ENCODE measurements around the gene CXCR6.

The CXCR6 gene

GRCh38 chr3:45943207-45943846, at the start of gene CXCR6:
CXCR6 (plus strand) TSS chr3:45943464; CDS start chr3:45946482, 3,018 bp downstream.
- peak; percentile 38 to 49 for DNase-seq

- DNase-seq = no peak
These were observed 49.2 kb upstream of the CXCR6 start for GRCh38 chr3:45894015-45894414.

- DNase-seq = no peak
These were observed 47.4 kb upstream of the CXCR6 start for GRCh38 chr3:45895686-45896468.

- DNase-seq = no peak
These were observed 46.3 kb upstream of the CXCR6 start for GRCh38 chr3:45896956-45897355.

- DNase-seq = no peak
These were observed 38.3 kb upstream of the CXCR6 start for GRCh38 chr3:45904931-45905330.

- no peak for DNase-seq
These were observed 37.5 kb upstream of the CXCR6 start for GRCh38 chr3:45905755-45906154.

GRCh38 chr3:45906681-45907407, 36.4 kb upstream of the CXCR6 start:
- DNase-seq = no peak

- no peak for DNase-seq
These were observed 35.2 kb upstream of the CXCR6 start for GRCh38 chr3:45907769-45908705.

- no peak for DNase-seq
These were observed 34.5 kb upstream of the CXCR6 start for GRCh38 chr3:45908761-45909160.

- DNase-seq = no peak
These were observed 33.7 kb upstream of the CXCR6 start for GRCh38 chr3:45909542-45909941.

- no peak for DNase-seq
These were observed 32.4 kb upstream of the CXCR6 start for GRCh38 chr3:45910892-45911291.

GRCh38 chr3:45911511-45912226, 31.6 kb upstream of the CXCR6 start:
- DNase-seq = no peak

GRCh38 chr3:45912435-45912834, 30.8 kb upstream of the CXCR6 start:
- DNase-seq = no peak

- no peak for DNase-seq
These were observed 28.8 kb upstream of the CXCR6 start for GRCh38 chr3:45914362-45915058.

GRCh38 chr3:45915059-45915439, 28.2 kb upstream of the CXCR6 start:
- no peak for DNase-seq

GRCh38 chr3:45915518-45916231, 27.6 kb upstream of the CXCR6 start:
- DNase-seq = peak; percentile 82

- DNase-seq = no peak
These were observed 25.9 kb upstream of the CXCR6 start for GRCh38 chr3:45917146-45917898.

- DNase-seq = no peak
These were observed 21.9 kb upstream of the CXCR6 start for GRCh38 chr3:45921158-45922038.

- DNase-seq = no peak
These were observed 21.3 kb upstream of the CXCR6 start for GRCh38 chr3:45922039-45922326.
